ENCODE data around the gene IL34. TPM values are rescaled to one million over a fixed set of nuclear protein-coding genes. Genes with fewer than 3 reads are reported as not detected.
A peak's percentile ranks its signal among the peaks of the same experiment; 100 is the strongest.

IL34 gene
- total and polyA plus RNA-seq, 3 experiments from 2014 or later, result not detected

DNA sequence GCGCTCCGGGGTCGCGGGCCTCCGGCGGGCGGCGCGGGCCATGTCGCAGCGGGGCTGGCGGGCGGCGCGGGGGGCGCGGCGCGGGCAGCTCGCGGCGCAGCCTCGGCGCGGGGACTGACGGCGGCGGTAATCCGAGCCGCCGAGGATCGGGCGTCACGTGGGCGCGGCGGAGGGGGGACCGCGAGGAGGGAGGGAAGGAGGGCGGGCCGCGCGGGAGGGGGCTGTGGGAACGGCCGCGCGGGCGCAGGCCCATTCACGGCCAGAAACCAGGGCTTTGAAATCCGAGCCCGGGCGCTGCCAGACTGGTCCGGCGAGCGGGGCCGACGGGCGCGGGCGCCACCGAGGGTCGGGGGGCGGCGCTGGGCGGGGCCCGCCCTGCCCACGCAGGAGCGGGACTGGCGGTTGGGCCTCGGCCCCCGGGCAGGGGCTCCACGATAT is 39.6 kb downstream of the IL34 start, which contains the start of gene MTSS2:
Gene MTSS2, minus strand, starts transcription at position 116 of the 438 bp plus-strand sequence. CDS start 262 bp downstream, outside the sequence.
- Mint-ChIP-seq H3K4me3 (peak within 1 kb of the TSS in 6 of 7 donors; percentile 59 to 83 (median 66)), H3K27me3 (peaks cover 10 to 12% of the 10 kb centered on the region in 2 donors), H3K36me3 (peaks cover 0 to 1% (median 0%) of the 10 kb centered on the region in 3 donors), H3K9me3 (no peaks in the 10 kb centered on the region), H3K27ac (peak within 1 kb of the TSS in 1 of 8 donors; percentile 42), H3K4me1 (peaks cover 3 to 10% (median 6%) of the 10 kb centered on the region in 3 donors)
- Histone ChIP-seq H3K36me3 (ENCODE audit: insufficient read depth, low read length) (no peaks in the 10 kb centered on the region), H3K4me1 (ENCODE audit: insufficient read depth, low read length) (no peaks in the 10 kb centered on the region), H3K27me3 (ENCODE audit: insufficient read depth, low read length, poor library complexity, severe bottlenecking) (peaks cover 7% of the 10 kb centered on the region), H3K9me3 (ENCODE audit: low read length) (no peaks in the 10 kb centered on the region), H3K4me3 (ENCODE audit: low read length) (no peak within 1 kb of the TSS), H3K27ac (ENCODE audit: low read depth, low read length) (no peak within 1 kb of the TSS)
- CTCF ChIA-PET, result no interaction called here
- POLR2A ChIA-PET, result interaction anchor here (0.6 kb wide), 1 partner anchor 85 kb away, joined by 3 read pairs; no protein-coding TSS in a partner anchor
- peak in 1 of 5 donors; percentile 45 for DNase-seq

DNA sequence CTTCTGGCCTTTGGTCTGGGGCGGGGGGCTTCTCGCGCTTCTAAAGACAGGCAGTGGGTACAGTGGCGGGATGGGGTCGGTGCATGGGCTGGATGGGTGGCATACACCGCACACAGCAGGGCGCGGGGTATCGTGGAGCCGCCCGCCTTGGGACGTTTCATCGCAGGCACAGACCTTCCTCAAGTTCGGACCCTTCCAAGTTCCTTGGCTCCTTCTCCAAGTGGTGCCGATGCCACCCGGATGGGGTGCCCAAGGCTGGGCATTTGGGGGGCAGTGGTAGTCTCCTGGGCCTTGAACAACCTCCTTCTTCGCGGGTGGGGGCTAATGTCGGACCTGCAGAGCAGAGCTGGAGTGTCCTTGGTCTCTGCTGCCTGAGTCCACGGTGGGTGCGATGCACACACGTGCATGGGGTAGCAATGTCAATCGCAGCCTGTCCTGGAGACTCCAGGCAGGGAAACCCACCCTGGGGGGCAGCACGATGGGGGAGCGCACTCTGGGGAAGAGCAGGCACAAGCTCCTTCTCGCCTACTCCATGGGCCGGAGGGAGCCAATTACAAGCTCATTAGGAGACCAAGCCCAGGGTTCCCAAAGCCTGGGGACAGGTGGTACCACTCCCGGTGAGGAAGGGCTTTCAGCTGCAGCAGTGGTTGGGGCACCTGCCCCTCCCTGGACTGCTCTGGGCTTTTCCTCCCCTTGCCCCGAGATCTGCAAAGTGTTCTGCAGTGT is 40.2 kb downstream of the IL34 start:
- H3K27me3 Mint-ChIP-seq, result peaks cover 10 to 12% of the 10 kb centered on the region in 2 donors
- H3K4me3 Mint-ChIP-seq, result peak overlapping the region in 6 of 7 donors; percentile 59 to 83 (median 66)
- peaks cover 3 to 10% (median 6%) of the 10 kb centered on the region in 3 donors for H3K4me1 Mint-ChIP-seq
- H3K9me3 Mint-ChIP-seq, result no peaks in the 10 kb centered on the region
- H3K36me3 ChIP-seq (ENCODE audit: insufficient read depth, low read length), result no peaks in the 10 kb centered on the region
- H3K27me3 ChIP-seq (ENCODE audit: insufficient read depth, low read length, poor library complexity, severe bottlenecking), result peaks cover 7% of the 10 kb centered on the region
- no peak overlapping the region for H3K27ac ChIP-seq (ENCODE audit: low read depth, low read length)
- CTCF ChIA-PET, result interaction anchor here (0.6 to 3.7 kb wide), 4 partner anchors 9 to 424 kb away, joined by 3 to 15 read pairs (median 4); no protein-coding TSS in a partner anchor
- H3K4me3 ChIP-seq (ENCODE audit: low read length), result no peak overlapping the region
- H3K27ac Mint-ChIP-seq, result peak overlapping the region in 1 of 8 donors; percentile 42
- POLR2A ChIA-PET, result interaction anchor here (0.6 kb wide), 1 partner anchor 85 kb away, joined by 3 read pairs; no protein-coding TSS in a partner anchor
- peaks cover 0 to 1% (median 0%) of the 10 kb centered on the region in 3 donors for H3K36me3 Mint-ChIP-seq
- H3K4me1 ChIP-seq (ENCODE audit: insufficient read depth, low read length), result no peaks in the 10 kb centered on the region
- no peak for DNase-seq
- no peaks in the 10 kb centered on the region for H3K9me3 ChIP-seq (ENCODE audit: low read length)

- no peak for DNase-seq
- CTCF ChIA-PET, result interaction anchor here (0.6 to 3.7 kb wide), 4 partner anchors 10 to 424 kb away, joined by 3 to 15 read pairs (median 4); no protein-coding TSS in a partner anchor
- H3K9me3 ChIP-seq (ENCODE audit: low read length), result no peaks in the 10 kb centered on the region
- H3K4me3 ChIP-seq (ENCODE audit: low read length), result no peak overlapping the region
- Mint-ChIP-seq H3K27ac (peak overlapping the region in 2 of 8 donors; percentile 51 to 82), H3K36me3 (peaks cover 0 to 1% (median 0%) of the 10 kb centered on the region in 3 donors), H3K4me3 (peak overlapping the region; percentile 19 to 77 (median 68)), H3K27me3 (peaks cover 10 to 12% of the 10 kb centered on the region in 2 donors), H3K4me1 (peaks cover 3 to 10% (median 6%) of the 10 kb centered on the region in 3 donors), H3K9me3 (no peaks in the 10 kb centered on the region)
- POLR2A ChIA-PET, result interaction anchor here (1.5 kb wide), 1 partner anchor 50 kb away, joined by 4 read pairs; no protein-coding TSS in a partner anchor
- peaks cover 7% of the 10 kb centered on the region for H3K27me3 ChIP-seq (ENCODE audit: insufficient read depth, low read length, poor library complexity, severe bottlenecking)
- H3K27ac ChIP-seq (ENCODE audit: low read depth, low read length), result no peak overlapping the region
- H3K36me3 ChIP-seq (ENCODE audit: insufficient read depth, low read length), result no peaks in the 10 kb centered on the region
- H3K4me1 ChIP-seq (ENCODE audit: insufficient read depth, low read length), result no peaks in the 10 kb centered on the region
Measured at GRCh38 chr16:70687102-70687511, 40.7 kb downstream of the IL34 start.

DNA sequence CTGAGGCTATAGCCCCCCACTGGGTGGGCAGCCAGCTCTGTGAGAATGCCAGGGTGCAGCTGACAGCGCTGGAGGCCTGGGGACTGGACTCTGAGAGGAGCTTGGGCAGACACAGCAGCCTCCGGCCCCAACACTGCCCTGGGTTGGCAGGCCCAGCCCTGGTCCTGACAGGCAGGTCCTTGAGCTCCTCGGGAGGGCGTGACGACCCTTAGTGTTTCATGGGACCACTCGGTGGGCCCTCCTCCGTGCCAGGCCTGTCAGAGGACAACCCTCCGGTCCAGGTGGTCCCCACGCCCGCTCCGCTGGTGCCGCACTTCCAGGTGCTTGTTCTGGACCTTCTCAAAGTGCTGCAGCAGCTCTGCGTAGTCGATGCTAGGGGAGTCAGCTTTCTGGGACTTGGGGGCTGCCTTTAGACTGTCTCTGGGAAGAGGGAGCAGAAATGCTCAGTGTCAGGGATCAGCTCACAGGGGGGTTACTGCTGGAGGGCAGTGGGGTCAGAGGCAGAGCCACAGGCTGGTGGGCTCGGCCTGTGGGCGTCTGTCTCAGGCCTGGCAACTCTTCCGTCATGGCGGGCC is 41.4 kb downstream of the IL34 start:
- Histone ChIP-seq H3K27me3 (ENCODE audit: insufficient read depth, low read length, poor library complexity, severe bottlenecking) (peaks cover 7% of the 10 kb centered on the region), H3K27ac (ENCODE audit: low read depth, low read length) (no peak overlapping the region), H3K4me3 (ENCODE audit: low read length) (no peak overlapping the region), H3K36me3 (ENCODE audit: insufficient read depth, low read length) (no peaks in the 10 kb centered on the region), H3K9me3 (ENCODE audit: low read length) (no peaks in the 10 kb centered on the region), H3K4me1 (ENCODE audit: insufficient read depth, low read length) (no peaks in the 10 kb centered on the region)
- ChIA-PET CTCF (interaction anchor here (1.1 to 3.7 kb wide), 3 partner anchors 10 to 83 kb away, joined by 3 to 15 read pairs (median 5); no protein-coding TSS in a partner anchor), POLR2A (interaction anchor here (1.1 to 1.5 kb wide), 2 partner anchors 9 to 50 kb away, joined by 3 to 4 read pairs; no protein-coding TSS in a partner anchor)
- DNase-seq, result no peak
- Mint-ChIP-seq H3K9me3 (no peaks in the 10 kb centered on the region), H3K4me3 (peak overlapping the region in 1 of 7 donors; percentile 46), H3K27ac (no peak overlapping the region), H3K27me3 (peaks cover 6 to 7% of the 10 kb centered on the region in 2 donors), H3K4me1 (peaks cover 3 to 10% (median 6%) of the 10 kb centered on the region in 3 donors), H3K36me3 (peaks cover 0 to 1% (median 0%) of the 10 kb centered on the region in 3 donors)

DNA sequence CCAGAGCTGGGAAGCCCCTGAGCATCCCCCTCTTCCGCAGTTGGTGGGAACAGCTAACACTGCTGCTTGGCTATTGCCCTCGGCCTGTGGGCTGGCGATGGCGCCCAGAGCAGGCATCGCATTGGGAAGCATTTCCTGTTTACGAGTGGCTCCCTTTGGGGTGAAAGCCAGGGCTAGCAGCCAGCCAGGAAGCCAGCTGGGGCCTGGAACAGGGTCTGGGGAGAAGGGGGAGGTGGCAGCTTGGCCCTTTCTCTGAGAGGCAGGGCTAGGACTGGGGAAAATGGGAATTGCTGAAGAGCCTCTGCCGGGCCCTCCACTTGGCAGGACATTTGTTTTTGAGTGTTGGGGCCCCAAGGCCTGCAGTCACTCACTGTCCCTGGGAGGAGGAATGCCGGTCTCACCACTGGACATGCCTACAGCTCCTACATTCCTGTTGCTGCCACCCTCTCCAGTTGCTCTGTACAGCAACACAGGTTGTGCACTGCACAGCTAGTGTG is 41.9 kb downstream of the IL34 start:
- no peak for DNase-seq
- no peaks in the 10 kb centered on the region for H3K4me1 ChIP-seq (ENCODE audit: insufficient read depth, low read length)
- ChIA-PET POLR2A (interaction anchor here (1.1 to 1.5 kb wide), 2 partner anchors 9 to 49 kb away, joined by 3 to 4 read pairs; no protein-coding TSS in a partner anchor), CTCF (interaction anchor here (3.7 kb wide), 1 partner anchor 83 kb away, joined by 15 read pairs; no protein-coding TSS in a partner anchor)
- Mint-ChIP-seq H3K4me1 (peaks cover 3 to 10% (median 6%) of the 10 kb centered on the region in 3 donors), H3K27me3 (peaks cover 6% of the 10 kb centered on the region in 2 donors), H3K4me3 (no peak overlapping the region), H3K9me3 (no peaks in the 10 kb centered on the region), H3K36me3 (peaks cover 0 to 4% (median 0%) of the 10 kb centered on the region in 3 donors), H3K27ac (no peak overlapping the region)
- no peak overlapping the region for H3K4me3 ChIP-seq (ENCODE audit: low read length)
- H3K27ac ChIP-seq (ENCODE audit: low read depth, low read length), result no peak overlapping the region
- no peaks in the 10 kb centered on the region for H3K36me3 ChIP-seq (ENCODE audit: insufficient read depth, low read length)
- H3K27me3 ChIP-seq (ENCODE audit: insufficient read depth, low read length, poor library complexity, severe bottlenecking), result peaks cover 7% of the 10 kb centered on the region
- H3K9me3 ChIP-seq (ENCODE audit: low read length), result no peaks in the 10 kb centered on the region

DNA sequence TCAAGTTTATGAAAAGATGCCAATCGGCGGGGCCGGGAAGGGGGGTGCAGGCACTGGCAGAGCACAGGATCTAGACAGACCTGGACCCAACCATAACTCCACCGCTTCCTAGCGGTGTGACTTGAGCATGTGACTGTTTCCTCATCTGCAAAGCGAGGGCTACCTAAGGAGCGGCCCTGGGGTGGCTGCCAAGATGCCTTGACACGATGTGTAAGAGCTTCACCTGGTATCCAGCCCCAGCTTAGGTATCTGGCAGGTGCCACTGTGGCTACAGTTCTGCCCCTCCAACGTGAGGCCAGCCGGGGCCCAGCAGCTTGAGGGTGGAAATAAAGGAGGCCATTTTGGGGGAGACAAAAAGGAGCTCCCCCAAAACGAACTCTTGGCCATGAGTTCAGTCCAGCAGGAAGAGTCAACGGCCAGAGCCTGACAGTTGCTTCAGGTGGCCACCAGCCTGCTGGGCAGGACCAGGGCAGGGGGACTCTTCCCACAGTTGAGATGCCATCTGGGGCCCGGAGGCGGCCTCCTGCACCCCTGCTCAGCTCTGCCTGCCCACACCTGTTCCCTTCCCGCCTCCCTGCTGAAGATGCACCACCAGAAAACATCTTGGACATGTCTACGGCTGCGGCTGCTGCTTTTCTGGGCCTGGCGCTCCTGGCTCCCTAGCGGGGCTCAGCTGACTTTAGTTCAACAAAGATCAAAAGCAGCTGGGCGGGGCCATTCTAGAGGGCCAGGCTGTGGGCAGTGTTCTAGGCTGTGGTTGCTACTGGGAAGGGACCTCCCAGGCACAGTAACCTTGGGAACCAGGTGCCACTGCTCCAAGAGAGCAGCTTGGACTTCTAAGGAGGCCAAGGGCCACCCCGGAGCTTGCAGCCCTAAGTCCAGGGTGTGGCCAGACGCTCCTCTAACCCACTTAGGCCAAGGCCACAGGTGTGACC is 42.9 kb downstream of the IL34 start:
- POLR2A ChIA-PET, result interaction anchor here (1.1 kb wide), 1 partner anchor 10 kb away, joined by 3 read pairs; no protein-coding TSS in a partner anchor
- CTCF ChIA-PET, result interaction anchor here (1.3 to 3.7 kb wide), 2 partner anchors 36 to 82 kb away, joined by 3 to 15 read pairs; no protein-coding TSS in a partner anchor
- peak overlapping the region in 1 of 8 donors; percentile 10 for H3K27ac Mint-ChIP-seq

More for the DNA sequence above, 42.9 kb downstream of the IL34 start:
- Histone ChIP-seq H3K36me3 (ENCODE audit: insufficient read depth, low read length) (no peaks in the 10 kb centered on the region), H3K27ac (ENCODE audit: low read depth, low read length) (no peak overlapping the region), H3K4me1 (ENCODE audit: insufficient read depth, low read length) (no peaks in the 10 kb centered on the region), H3K4me3 (ENCODE audit: low read length) (no peak overlapping the region), H3K27me3 (ENCODE audit: insufficient read depth, low read length, poor library complexity, severe bottlenecking) (peaks cover 7% of the 10 kb centered on the region), H3K9me3 (ENCODE audit: low read length) (no peaks in the 10 kb centered on the region)
- H3K4me1 Mint-ChIP-seq, result peaks cover 3 to 10% (median 6%) of the 10 kb centered on the region in 3 donors
- H3K27me3 Mint-ChIP-seq, result peaks cover 0 to 6% of the 10 kb centered on the region in 2 donors
- no peaks in the 10 kb centered on the region for H3K9me3 Mint-ChIP-seq
- no peak overlapping the region for H3K4me3 Mint-ChIP-seq
- peaks cover 0 to 6% (median 0%) of the 10 kb centered on the region in 3 donors for H3K36me3 Mint-ChIP-seq
- no peak for DNase-seq

Data from CD8-positive, alpha-beta memory T cell (primary cell).